GM10248 (cell line): ENCODE measurements around the gene EGFLAM.

Experiments used
- CTCF ChIA-PET: fragments of 300-600 bp; sonication (Branson Sonifier 250); formaldehyde crosslinking; extraction: SDS; loops from one replicate; lab custom pipeline; 2021; ENCODE audit warnings: antibody characterized with exemption; lab: Yijun Ruan, JAX
- POLR2A ChIA-PET: fragments of 350-650 bp; sonication (Branson Sonifier 250); formaldehyde crosslinking; extraction: SDS; loops from one replicate; lab custom pipeline; 2020; ENCODE audit warnings: antibody characterized with exemption; lab: Yijun Ruan, JAX
- DNase-seq: peaks from one replicate; pipeline ENCODE4 v3.0.0; 2012; ENCODE audit errors: extremely low spot score
- TF ChIP-seq, protein P1 (sequence below): IDR thresholded peaks from 2 replicates; pipeline ENCODE4 v1.5.1; 2012; ENCODE audit warnings: mild to moderate bottlenecking, low read depth; ENCODE audit errors: extremely low read depth, missing control alignments, control extremely low read depth

EGFLAM gene

DNA sequence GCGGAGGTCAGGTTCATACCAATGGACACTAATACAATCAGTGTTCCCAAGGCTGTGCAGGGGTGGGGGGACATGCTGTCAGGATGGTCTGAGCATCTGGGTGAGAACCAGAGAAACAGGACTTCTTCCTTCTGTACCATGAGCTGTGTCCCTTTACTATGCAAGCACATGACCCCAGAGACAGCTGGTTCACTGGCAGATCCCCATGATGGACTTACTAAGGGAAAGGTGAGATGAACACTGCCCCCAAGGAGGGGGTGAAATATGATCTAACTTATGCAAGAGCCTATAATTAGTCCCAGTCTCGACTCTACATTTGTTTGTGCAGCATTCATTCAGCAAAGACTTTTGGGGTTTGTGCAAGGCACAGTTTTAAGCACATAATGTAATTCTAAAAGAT is 206.7 kb downstream of the EGFLAM start:
- POLR2A ChIA-PET = no interaction called here
- DNase-seq = no peak
- CTCF ChIA-PET = interaction anchor here (1.2 to 1.9 kb wide), 3 partner anchors 9 to 45 kb away, joined by 3 to 10 read pairs (median 5); no protein-coding TSS in a partner anchor
- TF ChIP-seq, protein P1, sequence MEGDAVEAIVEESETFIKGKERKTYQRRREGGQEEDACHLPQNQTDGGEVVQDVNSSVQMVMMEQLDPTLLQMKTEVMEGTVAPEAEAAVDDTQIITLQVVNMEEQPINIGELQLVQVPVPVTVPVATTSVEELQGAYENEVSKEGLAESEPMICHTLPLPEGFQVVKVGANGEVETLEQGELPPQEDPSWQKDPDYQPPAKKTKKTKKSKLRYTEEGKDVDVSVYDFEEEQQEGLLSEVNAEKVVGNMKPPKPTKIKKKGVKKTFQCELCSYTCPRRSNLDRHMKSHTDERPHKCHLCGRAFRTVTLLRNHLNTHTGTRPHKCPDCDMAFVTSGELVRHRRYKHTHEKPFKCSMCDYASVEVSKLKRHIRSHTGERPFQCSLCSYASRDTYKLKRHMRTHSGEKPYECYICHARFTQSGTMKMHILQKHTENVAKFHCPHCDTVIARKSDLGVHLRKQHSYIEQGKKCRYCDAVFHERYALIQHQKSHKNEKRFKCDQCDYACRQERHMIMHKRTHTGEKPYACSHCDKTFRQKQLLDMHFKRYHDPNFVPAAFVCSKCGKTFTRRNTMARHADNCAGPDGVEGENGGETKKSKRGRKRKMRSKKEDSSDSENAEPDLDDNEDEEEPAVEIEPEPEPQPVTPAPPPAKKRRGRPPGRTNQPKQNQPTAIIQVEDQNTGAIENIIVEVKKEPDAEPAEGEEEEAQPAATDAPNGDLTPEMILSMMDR = no peak

DNA sequence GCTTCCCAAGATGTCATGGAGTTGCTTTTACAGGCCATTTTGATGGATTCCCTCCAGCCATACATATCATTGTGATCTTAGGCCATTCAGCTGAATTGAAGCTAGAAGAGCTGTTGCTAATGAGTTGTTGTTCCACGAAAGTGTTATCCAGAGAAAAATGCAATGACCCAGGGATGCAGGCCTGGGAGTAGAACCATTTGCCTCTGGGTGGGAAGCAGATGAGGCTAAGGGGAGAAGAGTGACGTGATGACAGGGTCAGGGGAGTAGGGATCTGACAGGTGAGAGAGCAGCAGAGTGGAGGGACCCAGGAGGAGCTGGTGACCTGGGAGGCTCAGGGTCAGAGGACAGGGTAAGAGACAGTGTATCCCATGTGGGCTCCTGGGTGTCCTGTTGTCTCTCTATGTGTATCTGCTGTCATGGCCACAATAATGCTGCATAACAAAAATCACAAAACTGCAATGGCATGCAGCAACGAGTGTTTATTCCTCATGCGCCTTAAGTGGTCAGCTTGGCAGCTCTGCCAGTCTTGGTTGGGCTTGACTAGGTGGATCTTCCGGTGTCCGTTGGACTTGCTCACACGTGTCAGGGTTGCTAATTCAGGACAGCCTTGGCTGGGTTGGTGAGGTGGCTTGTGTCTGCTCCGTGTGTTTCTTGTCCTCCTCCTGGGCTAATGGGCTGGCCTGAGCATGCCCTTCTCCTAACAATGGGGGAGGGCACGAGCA is 207.5 kb downstream of the EGFLAM start:
- DNase-seq = no peak
- TF ChIP-seq, protein P1 = no peak
- CTCF ChIA-PET = interaction anchor here (1.2 to 2.0 kb wide), 4 partner anchors 10 to 46 kb away, joined by 3 to 10 read pairs (median 6); no protein-coding TSS in a partner anchor
- POLR2A ChIA-PET = no interaction called here

DNA sequence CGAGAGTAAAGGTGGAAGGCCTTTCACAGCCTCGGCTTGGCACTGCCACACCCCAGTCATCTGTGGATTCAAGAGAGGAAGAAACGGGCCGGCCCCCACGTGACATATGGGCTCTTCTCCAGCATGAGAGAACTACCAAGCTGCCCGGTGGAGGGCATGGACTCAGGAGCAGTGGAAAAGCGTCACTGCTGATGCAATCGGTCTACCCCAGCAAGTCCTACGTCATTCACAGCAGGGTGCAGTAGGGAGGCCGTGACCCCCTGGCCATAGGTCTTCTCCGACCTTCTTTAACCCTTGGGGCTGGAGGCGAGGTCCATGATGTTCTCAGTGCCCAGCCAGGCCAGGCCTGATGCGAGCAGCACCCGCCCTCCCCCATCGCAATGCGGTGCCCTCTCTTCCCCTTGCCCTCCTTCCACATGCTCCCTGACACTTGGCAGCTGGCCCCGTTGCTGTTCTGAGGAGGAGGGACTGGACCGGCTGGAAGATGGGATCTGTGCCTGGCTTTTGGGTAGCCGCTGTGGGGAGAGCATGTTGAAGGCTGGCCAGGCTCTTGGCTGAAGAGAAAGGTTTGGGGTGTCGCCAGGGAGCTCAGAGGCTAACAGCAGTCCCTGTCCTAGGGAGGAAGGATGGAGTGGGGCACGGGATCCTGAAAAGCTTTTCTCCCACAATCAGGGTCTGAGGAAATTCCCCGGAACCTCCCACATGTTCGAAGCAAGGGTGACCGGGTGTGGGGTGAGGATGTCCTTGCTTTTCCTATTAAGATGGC is 208.2 kb downstream of the EGFLAM start:
- no peak for DNase-seq
- TF ChIP-seq, protein P1 = no peak
- POLR2A ChIA-PET = no interaction called here
- CTCF ChIA-PET = interaction anchor here (1.2 to 3.2 kb wide), 5 partner anchors 9 to 46 kb away, joined by 3 to 16 read pairs (median 3); no protein-coding TSS in a partner anchor

DNA sequence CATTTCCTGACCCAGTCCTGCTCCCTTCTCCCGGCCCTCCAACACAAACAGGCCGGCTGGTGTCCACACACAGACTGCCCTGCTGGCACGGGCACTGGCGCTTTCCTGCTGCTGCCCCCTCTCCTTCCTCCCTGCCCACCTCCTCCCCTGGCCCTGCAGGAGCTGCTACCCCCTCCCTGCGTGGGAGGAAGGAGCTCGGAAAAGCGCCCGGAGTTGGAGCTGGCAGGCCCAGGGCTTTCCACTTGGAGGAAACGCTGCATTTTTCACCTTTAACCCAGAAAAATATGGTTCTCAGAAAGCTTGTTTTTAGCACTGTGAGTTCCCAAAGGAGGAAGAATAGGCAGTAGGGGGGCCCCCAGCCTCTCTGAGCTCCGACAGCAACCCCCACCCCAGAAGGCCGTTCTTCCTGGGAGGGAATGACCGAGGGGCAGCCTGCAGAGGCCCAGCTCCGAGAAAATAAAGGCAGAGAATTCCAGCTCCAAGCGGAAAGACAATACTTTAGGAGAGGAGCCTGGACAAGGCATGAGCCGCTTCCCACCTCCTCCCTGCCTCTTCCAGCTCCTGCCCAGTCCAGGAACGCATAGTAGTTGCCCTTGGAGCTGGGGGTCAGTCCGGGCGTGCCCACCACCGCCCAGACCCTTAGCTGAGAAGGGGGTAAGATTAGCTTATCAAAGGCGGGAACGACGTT is 209.1 kb downstream of the EGFLAM start:
- no peak for DNase-seq
- POLR2A ChIA-PET = no interaction called here
- TF ChIP-seq, protein P1 = no peak
- CTCF ChIA-PET = interaction anchor here (1.2 to 3.2 kb wide), 4 partner anchors 8 to 26 kb away, joined by 3 to 16 read pairs (median 5); no protein-coding TSS in a partner anchor

DNA sequence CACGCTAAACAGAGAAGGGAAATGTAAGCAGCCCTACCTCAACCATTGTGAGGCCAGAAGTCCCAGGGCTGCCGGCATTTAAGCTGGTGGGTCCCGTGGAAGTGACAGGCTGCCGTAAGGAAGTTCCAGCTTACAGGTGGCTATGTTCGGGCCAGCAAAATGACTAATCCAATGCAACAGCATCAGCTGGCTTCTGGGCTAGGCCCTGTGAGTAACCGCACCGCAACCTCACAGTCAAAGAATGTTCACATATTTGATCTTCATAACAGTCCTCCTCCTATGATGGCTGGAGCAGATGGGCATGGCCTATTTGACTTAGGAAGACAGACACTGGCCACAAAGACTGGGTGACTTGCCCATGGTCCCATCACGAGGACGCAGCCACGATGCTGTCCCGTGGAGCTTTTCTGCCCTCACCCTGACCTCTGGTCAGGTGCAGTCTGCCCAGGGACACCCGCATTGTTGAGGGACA is 209.9 kb downstream of the EGFLAM start:
- TF ChIP-seq, protein P1 = no peak
- ChIA-PET CTCF (interaction anchor here (1.0 to 3.2 kb wide), 3 partner anchors 23 to 180 kb away, joined by 3 to 16 read pairs (median 3); no protein-coding TSS in a partner anchor), POLR2A (no interaction called here)
- no peak for DNase-seq
